ENCODE data around the gene HPCAL1.

Gene HPCAL1

DNA sequence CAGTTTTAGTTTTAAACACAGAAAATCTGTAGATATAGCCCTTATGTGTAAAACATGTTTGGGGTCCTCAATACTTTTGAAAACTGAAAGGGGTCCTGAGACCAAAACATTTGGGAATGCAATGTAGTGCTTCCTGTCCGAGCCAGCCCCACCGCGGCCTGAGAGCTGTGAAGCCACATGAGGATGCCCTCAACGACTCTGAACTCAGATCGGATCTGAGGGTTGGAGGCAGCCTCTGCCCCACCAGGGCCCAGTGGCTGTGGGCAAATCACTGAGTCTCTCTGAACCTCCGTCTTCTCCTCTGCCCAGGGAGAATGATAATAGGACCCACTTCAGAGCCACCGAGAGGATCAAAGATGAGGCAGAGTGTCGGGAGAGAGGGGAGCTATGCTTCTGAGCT lies 33.4 kb upstream of the HPCAL1 start:
- DNase-seq (ENCODE audit: low spot score): no peak

DNA sequence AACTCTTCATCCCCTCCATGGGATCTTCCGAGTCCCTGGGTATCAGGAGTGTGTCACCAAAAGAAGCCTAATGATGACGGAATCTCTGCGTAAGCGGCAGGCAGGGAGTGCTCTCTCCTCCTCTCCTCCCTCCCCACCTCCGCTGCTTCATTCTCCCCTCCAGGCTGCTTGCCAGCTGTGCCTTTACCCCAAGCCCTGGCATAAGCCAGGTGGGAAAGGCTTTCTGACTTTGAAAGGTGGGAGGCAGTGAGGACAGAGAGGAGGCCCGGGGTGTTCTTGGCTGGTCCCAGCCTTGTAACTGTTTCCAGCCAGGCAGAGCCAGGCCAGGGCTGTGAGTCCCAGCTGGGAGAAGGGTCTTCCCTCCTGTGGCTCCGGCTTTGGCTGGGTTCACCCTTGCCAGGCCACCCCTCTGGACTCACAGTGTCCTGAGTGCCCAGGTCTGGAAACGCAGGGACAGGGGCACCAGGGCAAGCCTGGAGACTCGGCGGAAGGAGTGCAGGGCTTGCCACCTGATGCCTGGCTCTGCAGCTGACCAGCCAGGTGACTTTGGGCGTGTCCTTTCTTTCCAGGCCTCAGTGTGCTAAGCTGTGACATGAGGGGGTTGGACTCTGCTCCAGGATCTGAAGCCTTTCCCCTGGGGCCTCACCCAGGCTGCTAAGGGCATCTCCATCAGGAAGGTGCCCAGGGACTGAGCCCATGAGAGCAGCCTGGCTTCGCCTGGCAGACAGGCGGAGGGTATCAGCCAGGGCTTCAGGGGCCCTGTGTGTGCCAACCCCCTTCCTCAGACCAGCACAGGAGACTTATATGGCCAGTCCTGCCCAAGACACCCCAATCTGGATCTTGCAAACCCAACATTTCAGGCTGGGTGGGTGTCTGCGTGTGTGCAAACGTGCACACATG lies 32.7 kb upstream of the HPCAL1 start:
- no peak for DNase-seq (ENCODE audit: low spot score)

DNA sequence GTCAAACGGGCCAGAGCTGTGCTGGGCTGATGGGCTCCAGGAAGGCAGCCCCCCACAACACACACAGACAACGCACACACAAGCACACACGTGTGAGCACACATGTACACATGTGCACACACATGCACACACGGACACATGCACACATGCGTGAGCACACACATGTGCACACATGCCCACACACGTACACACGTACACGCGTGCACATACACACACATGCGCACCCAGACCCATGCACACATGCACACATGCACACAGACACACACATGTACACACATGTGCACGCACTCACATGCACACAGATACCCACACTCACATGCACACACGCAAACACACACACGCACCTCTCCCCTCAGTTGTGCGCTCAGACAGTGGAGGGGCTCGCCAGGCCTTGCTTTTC lies 31.2 kb upstream of the HPCAL1 start:
- DNase-seq (ENCODE audit: low spot score): no peak

DNA sequence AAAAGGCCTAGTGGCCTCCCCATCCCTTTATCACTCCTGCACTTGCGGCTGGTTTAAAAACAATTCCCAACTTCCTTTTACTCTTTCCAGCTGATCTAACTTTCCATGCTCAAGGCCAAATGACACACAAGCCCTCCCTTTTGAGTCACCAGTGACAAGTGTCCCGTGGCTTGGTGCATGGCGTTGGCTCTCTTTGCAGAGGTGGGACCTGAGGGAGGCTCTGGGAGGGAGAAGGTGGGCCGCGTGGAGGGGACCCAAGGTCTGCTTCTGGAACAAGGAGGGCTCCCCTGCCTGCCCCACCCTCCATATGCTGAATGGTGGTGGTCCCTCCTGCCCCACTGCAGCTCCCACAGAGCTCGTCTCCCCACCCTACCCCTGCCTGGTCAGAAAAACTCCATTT lies 30.8 kb upstream of the HPCAL1 start:
- no peak for DNase-seq (ENCODE audit: low spot score)

DNA sequence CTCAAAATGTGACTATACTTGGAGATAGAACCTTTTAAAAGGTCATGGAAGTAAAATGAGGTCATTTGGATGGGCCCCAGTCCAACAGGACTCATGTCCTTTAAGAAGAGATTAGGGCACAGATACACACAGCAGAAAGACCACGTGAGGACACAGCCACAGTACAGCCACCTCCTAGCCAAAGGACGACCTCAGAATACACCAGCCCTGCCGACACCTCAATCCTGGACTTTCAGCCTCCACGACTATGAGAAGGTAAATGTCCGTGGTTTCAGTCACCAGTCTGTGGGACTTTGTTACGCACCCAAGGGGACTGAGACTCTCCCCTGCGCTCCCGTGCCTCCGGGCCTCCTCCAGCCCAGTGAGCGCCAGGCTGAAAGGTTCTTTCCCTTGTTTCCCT lies 30.2 kb upstream of the HPCAL1 start:
- DNase-seq (ENCODE audit: low spot score): no peak

DNA sequence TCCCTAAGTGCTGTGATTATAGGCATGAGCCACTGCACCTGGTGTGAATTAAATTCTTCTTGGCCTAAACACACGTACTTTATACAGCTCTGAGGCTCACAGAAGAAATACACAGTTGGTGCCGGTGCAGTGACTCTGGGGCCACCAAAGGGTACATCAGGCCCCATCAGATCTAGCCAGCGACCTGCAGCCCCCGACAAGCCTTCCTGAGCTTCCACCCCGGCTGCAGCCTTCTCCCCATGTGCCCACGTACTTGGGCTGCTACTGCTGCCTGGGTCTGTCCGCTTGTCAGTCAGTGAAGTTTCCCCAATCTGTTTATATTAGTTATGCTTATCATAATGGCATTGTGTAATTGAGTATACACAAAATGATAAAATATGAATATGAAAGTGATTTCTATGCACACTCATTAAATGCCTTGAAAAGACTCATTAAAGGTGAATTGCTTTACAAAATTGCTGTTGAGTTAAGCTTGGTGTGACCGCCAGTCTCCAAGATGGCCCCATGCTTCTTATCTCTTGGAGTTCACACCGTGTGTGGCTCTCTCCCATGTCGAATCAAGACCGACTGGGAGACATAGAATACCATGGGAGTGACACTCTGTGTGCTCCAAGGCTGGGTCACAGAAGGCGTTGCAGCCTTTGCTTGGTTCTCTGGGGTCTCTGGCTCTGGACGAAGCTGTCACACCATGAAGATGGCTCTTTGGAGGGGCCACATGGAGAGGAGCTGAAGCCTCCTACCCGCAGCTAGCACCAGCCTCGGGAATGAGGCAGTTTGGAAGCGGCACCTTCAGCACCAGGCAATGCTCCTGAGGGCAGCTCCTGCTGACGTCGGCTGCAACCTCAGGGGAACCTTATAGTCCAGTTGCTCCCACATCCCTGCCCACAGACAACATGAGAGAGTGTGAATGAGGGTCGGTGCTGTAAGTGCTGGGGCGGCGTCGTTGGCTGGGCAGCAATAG lies 29.2 kb upstream of the HPCAL1 start:
- DNase-seq (ENCODE audit: low spot score): no peak

DNA sequence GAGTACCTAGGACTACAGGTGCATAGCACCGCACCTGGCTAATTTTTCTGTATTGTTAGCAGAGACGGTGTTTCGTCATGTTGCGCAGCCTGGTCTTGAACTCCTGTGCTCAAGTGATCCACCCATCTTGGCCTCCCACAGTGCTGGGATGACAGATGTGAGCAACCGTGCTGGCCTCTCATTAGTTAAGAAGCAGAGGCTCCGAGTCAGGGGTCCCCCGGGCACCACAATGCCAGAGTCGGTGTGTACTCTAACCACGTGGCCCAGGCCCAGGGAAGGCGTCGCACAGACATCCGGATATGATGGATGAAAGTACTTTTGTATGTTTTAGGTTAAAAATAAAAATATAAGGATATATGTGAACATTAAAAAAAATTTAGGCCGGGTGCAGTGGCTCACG lies 28.3 kb upstream of the HPCAL1 start:
- DNase-seq (ENCODE audit: low spot score): no peak

DNA sequence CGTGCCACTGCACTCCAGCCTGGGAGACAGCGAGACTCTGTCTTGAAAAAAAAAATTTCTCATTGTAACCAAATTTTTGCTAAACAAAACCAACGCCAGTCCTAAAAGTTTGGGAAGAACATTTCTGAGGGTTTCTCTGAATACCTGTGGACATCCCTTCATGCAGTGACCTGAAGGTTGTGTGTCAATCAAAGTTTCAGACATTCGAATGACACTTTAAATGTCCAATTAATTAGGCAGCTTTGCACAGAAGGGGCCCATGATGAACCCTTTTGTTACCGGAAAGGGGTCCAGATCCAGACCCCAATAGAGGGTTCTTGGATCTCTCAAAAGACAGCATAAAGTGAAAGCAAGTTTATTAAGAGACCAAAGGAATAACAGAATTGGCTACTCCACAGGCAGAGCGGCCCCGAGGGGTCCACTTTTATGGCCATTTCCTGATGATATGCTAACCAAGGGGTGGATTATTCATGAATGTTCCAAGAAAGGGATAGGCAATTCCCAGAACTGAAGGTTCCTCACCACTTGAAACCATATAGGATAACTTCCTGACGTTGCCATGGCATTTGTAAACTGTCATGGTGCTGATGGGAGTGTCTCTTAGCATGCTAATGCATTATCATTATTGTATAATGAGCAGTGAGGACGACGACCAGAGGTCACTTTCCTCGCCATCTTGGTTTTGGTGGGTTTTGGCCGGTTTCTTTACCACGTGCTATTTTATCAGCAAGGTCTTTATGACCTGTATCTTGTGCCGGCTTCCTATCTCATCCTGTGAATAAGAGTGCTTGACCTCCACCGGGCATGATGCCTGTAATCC lies 27.5 kb upstream of the HPCAL1 start:
- DNase-seq (ENCODE audit: low spot score): no peak

DNA sequence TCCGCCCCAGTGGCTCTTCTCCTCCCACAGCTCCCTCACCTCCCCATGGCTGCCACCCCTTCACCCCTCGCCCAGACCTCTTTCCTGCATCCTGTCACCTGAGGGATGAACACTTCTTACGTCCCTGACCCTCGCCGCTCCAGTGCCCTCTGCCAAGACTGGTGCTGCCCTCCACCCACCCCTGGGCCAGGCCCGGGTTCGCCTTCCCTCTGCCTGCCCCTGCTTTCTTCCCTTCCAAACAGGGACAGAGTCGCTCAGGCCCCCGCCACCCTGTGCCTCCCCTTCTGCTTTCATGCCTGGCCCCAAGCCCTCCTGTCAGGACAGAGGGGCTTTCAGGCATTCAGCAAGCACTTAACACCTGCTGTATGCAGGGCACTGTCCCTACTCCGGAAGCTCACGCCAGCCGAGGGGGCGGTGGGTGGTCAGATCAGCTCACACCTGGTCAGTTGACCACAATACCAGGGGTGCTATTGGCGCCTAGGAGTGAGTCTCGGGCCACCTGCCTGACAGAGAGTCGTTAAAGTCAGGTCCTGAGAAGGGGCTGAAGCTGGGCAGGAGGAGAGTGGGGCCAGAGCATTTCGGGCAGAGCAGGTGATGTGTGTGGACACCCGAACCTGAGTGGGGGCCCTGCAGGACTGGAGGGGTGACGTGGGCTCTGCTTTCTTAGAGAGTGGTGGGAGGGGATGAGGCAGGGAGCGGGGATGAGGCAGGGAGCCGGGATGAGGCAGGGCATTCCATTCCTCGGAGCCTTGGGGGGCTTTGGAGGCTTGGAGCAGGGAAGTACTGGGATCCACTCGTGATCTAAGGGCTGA lies 26.0 kb upstream of the HPCAL1 start:
- no peak for DNase-seq (ENCODE audit: low spot score)

DNA sequence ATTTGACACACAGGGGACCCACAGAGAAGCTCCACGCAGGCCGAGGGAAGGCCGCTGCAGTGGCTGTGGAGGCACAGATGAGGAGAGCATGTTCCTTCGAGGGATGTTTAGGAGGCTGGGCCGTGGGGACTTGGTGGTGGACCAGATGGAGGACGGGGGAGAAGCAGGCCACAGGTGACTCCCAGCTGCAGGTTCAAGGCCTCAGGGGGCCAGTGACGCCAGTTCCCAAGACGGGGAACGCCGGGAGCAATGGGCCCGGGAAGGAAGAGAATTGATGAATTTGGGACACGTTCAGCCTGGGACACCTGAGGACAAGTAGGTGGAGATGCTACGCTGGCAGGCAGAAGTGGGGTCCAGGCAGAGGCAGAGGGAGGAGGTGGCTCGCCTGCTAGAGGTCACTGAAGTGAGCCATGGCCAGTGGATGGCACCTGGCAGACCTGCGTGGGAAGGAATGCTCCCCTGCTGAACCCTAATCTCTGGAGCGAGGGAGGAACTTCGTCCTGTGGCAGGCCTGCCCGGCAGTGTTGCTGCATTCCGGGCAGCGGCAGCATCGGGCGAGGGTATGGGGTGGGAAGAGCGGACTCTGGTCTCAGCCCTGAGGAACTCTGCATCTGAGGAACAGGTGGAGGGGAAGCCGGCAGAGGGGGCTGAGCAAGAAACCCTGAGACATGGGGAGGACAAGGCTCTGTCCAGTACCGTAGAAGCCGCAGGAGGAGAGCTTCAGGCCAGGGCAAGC lies 25.2 kb upstream of the HPCAL1 start:
- no peak for DNase-seq (ENCODE audit: low spot score)

DNA sequence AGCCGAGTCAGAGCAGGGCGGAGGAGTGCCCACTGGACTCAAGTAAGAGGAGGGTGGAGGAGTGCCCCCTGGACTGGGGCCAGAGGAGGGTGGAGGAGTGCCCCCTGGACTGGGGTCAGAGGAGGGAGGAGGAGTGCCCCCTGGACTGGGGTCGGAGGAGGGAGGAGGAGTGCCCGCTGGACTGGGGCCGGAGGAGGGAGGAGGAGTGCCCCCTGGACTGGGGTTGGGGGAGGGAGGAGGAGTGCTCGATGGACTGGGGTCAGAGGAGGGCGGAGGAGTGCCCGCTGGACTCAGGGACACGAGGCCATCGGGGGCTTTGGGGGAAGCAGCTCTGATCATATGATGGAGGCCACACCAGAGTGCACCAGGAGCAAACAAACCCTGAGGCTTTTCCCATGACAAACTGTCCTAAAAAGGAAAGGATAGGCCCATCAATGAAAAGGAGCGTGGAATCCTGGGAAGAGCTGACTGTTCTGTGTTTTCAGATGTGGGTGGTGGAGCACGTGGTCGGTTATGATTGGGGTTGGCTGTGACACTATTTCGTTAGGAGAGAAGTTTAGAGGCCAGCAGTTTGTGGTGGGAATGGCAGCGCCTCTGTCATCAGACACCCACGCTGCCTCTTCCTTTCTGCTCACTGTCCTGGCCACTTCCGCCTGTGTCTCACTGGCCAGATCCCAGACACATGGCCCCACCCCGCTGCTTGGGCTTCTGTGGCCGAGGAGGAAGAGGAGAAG lies 24.5 kb upstream of the HPCAL1 start:
- DNase-seq (ENCODE audit: low spot score): peak; percentile 44

DNA sequence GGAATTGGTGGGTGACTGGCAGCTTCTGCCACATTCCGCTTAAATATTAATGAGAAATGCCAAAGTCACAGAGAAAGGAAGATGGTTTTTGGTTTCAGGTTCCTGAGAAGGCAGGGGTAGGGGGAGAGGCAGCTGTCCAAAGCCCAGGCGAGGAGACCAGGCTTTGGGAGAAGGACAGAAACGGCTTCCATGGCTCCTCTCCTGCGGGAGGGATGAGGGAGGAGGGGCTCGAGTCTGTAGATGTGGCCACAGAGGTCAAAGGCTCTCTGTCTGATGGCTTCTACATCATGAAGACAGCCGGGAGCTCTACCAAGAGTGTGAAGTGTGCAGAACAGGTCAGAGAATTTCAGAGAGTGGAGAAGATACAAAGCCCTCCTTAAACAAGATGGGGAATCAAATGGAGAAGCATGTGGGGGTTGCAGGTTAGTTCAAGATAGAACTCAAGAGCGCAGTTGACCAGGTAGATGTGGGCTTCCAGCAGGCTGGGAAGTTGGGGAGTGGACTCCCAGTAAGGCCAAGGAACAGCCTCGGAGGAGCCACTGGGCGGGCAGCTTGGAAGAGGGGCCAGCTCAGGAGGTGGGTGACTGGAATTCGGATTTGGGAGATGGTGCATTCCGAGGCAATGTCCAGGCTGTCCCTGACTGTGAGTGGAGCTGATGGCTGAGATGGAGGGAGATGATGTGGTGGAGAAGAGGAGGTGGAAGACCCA lies 23.8 kb upstream of the HPCAL1 start:
- DNase-seq (ENCODE audit: low spot score): no peak

DNA sequence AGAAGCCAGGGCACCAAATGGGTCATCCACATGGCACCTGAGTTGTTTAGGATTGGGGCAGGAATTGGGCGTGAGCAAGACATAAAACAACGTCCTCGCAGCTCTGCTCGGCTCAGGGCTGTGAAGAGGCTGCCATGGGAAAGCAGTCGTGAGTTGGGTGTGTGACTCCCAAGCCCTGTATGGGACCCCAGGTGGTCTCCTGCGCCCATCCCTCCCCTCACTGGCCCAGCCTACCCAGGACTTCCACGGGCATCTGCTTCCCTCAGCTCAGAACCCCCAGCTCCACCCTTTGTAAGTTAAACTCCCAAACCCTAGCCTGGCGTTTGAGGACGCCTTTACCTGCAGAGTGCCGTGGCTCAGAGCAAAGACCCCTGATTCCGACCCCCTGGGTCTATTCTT lies 23.2 kb upstream of the HPCAL1 start:
- DNase-seq (ENCODE audit: low spot score): no peak

DNA sequence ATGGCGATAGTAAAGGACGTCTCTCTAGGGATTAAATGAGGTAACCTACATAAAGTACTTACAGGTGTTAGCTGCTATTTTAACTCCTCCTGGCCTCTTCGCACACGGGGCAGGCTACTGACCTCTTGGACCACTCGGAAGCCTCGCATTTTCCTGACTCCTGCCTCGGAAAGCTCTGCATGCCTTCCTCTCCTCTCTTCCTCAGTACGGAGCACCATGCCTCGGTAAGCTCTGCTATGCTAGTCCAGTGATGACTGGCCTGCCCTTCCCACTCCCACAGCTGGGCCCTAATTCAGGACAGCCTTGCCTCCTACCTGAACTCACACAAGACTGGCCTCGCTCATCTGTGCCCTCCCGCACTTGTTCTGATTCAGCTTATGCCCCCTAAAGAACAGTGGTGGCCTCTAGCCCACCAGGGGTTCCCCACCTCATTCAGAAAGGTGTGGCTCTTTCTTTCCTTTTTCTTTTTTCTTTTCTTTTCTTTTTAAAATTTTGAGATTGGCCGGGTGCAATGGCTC lies 22.7 kb upstream of the HPCAL1 start:
- DNase-seq (ENCODE audit: low spot score): no peak

DNA sequence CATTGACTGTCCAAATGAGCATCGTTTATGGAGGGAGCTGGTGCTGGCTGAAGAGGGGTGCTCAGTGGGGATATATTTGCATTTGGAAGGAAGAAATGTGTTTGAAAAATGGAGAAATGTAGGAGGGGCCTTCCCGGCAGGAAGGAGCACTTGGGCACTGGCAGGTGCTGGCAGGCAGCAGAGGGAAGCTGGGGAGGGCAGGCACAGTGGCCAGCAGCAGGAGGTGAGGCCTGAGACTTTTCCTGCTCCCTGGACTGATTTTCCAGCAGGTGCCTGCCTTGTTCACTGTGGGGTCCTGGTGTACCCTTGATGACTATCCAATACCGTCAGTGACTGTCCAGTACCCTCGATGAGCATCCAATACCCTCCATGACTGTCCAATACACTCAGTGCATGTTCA lies 20.8 kb upstream of the HPCAL1 start:
- no peak for DNase-seq (ENCODE audit: low spot score)

DNA sequence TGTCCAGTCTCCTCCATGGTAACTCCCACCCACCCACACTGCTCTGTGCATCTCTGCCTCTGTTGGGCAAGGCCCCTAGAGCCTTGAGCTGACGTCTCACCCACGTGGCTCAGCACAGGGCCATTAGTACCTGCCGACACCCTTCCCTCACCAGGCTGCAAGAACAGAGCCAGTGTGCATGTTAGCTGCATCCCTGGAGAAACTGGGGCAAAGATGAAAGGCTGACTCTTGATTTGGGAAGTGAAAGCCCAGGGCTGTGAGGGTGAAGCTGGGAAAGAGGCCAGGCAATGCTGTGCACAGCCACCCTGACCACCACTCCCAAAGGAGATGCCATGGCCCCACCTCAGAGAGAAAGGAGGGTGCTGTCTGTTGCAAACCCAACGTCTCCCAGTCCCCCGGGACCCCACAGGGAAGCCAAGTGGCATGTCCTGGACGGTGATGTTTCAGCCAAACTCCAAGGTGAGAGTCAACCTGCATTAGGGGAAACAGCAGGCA lies 20.0 kb upstream of the HPCAL1 start:
- DNase-seq (ENCODE audit: low spot score): no peak

DNA sequence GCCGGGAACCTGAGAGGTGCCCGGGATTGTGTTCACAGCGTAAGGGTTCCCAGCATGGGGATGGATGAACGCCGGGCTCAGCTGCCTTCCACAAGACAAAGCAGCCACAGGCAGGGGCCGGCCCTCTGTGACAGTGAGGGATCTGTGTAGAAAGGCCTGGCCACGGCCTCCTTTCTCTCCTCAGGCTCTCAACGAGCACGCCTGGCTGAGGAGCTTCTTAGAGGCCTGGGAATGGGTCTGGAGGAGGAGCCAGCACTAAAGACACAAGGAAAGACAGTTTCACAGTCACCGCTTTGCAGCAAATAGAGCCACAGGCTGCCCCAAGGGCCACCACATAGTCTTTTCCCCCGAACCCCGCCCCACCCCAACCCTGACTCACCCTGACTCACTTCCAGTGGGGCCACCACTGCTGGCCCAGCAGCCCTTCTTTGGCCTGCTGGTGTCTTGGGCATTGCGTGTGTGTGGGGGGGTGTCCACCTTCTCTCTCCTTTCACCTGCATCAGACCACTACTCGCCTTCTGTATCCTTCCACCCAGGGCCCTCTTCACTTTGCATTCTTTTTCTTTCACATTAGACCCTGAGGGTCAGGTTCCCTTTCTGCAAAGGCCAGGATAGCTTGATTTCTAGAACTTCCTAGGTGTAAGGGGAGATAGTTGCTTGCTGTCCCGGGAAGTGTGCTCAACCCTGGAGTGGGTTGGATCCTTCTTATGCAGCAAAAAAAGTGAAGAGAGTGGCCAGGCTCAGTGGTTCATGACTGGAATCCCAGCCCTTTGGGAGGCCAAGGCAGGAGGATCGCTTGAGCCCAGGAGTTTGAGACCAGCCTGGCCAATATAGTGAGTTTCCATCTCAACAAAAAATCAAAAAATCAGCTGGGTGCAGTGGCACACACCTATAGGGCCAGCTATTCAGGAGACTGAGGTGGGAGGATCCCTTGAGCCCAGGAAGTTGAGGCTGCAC lies 19.3 kb upstream of the HPCAL1 start:
- DNase-seq (ENCODE audit: low spot score): peak; percentile 41

All from SK-N-DZ (cell line).